K562 (cell line): ENCODE measurements around the gene PI4KA. TPM values are rescaled to one million over a fixed set of nuclear protein-coding genes. Genes with fewer than 3 reads are reported as not detected.

Source experiments
- ELF1 ChIP-seq: fragments of 200-800 bp; sonication (Bioruptor generic); IDR thresholded peaks from 2 replicates; pipeline ENCODE4 v1.6.1; 2016; ENCODE audit warnings: missing genetic modification characterization, missing compliant biosample characterization
- HDGF ChIP-seq: fragments of 450-650 bp; IDR thresholded peaks from 2 replicates; pipeline ENCODE4 v1.6.1; 2016
- MITF ChIP-seq: IDR thresholded peaks from 2 replicates; pipeline ENCODE4 v1.6.1; 2014; ENCODE audit warnings: antibody characterized with exemption
- NCOA6 ChIP-seq: fragments of 450-650 bp; IDR thresholded peaks from 2 replicates; pipeline ENCODE4 v1.6.1; 2017; ENCODE audit warnings: mild to moderate bottlenecking
- PHF21A ChIP-seq: fragments of 450-650 bp; IDR thresholded peaks from 2 replicates; pipeline ENCODE4 v1.6.1; 2017; ENCODE audit warnings: low read depth, borderline replicate concordance
- PRDM10 ChIP-seq: fragments of 450-650 bp; IDR thresholded peaks from 2 replicates; pipeline ENCODE4 v1.6.1; 2018; ENCODE audit not compliant: partially characterized antibody
- THAP12 ChIP-seq: fragments of 250-450 bp; sonication (Bioruptor Pico); IDR thresholded peaks from 2 replicates; pipeline ENCODE4 v1.9.0; 2021; ENCODE audit warnings: mild to moderate bottlenecking, inconsistent platforms
- ZNF311 ChIP-seq: fragments of 250-450 bp; sonication (Bioruptor Pico); IDR thresholded peaks from 2 replicates; pipeline ENCODE4 v1.4.0; 2020; ENCODE audit warnings: mild to moderate bottlenecking, moderate library complexity
- ZNF778 ChIP-seq: fragments of 450-650 bp; formaldehyde crosslinking; IDR thresholded peaks from 2 replicates; pipeline ENCODE4 v1.4.0; 2020; ENCODE audit warnings: mild to moderate bottlenecking, moderate library complexity
- ZSCAN32 ChIP-seq: fragments of 450-650 bp; formaldehyde crosslinking; IDR thresholded peaks from 2 replicates; pipeline ENCODE4 v1.4.0; 2020; ENCODE audit warnings: mild to moderate bottlenecking, moderate library complexity
- polyA plus RNA-seq, 8 experiments: library from polyadenylated mRNA; depleted of rRNA in 4 of 8; stranded (reverse) in 5 of 8; unstranded in 3 of 8; fragments of >200 nt; fragmentation: Nextera tagmentation in 2 of 8; fragmentation: Illumina TruSeq in 1 of 8; extraction: Ambion mirVana in 2 of 8; extraction: Trizol in 1 of 8; gene quantifications; 2 replicates each; pipeline versions ENCODE4 v1.2.1 to v1.2.3, GENCODE V29; 2011 to 2014; ENCODE audit warnings: inconsistent platforms in 1 of 8, missing spikeins in 1 of 8
- total RNA-seq, 7 experiments: library from RNA; depleted of rRNA in 6 of 7; stranded (reverse); fragments of >200 nt in 6 of 7; fragmentation: Illumina TruSeq in 2 of 7; extraction: Trizol in 2 of 7; gene quantifications; 2 replicates each; pipeline versions ENCODE4 v1.2.1 to v1.2.3, GENCODE V29; 2011 to 2021; ENCODE audit warnings: low replicate concordance in 1 of 7

The PI4KA gene
- total and polyA plus RNA-seq, 9 of the 15 experiments (the other 6 are each of a cell fraction or from before 2014, with no cell fraction given), result 7.3 to 187 (median 84.7) TPM

GRCh38 chr22:20783844-20784723 lies 74.5 kb downstream of the PI4KA start (continued):
- TF ChIP-seq MITF (no peak), NCOA6 (no peak), HDGF (no peak), ZNF778 (CRISPR knock-in tag) (no peak), ZNF311 (no peak), THAP12 (CRISPR knock-in tag) (no peak; the same call in 1 of the 2 replicates), PHF21A (no peak), ZSCAN32 (CRISPR knock-in tag) (no peak), PRDM10 (no peak), ELF1 (tag) (no peak)
